ENCODE data around the gene MARK2.
"Not testable (repeated sequence)": the region's sequence is repeated elsewhere in the genome, so short reads cannot be mapped to it uniquely, and the experiment has no call there.

Gene MARK2

DNA sequence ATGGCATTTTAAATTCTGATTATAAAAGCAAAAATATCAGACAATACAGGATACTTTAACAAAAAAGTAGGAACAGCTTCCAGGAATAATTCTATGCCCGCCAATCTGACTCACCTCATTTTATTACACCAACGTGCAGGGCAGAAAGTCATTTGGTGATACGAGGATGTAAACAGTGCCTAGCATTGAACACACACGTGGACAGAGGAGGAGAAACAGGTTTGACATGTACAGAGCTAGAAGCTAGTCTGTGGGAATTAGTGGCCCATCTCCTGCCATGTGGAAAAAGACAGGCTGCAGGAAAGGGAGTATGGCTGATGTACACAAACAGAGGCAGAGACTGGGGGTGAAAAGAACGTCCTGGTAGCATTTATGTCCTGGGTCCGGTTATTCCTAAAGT lies 34.7 kb upstream of the MARK2 start:
- Histone ChIP-seq H3K4me1 (ENCODE audit: low read length) (no peaks in the 10 kb centered on the region), H4K20me1 (ENCODE audit: insufficient read depth, low read length) (no peaks in the 10 kb centered on the region), H3K27me3 (replicated peaks; ENCODE audit: insufficient read depth, low read length) (no peaks in the 10 kb centered on the region), H3K4me2 (ENCODE audit: low read depth, low read length) (no peak overlapping the region), H3K9me2 (replicated peaks; ENCODE audit: insufficient read depth, low read length) (no peaks in the 10 kb centered on the region), H3K27ac (ENCODE audit: low read length) (no peak overlapping the region), H3K79me2 (ENCODE audit: low read length) (no peaks in the 10 kb centered on the region), H3K9me3 (replicated peaks; ENCODE audit: insufficient read depth, low read length) (no peaks in the 10 kb centered on the region), H3K4me3 (ENCODE audit: low read length) (no peak overlapping the region), H3K9ac (ENCODE audit: low read length) (no peak overlapping the region), H2AFZ (ENCODE audit: low read length) (no peak overlapping the region), H3K36me3 (replicated peaks; ENCODE audit: insufficient read depth, low read length) (no peaks in the 10 kb centered on the region), H3F3A (ENCODE audit: insufficient read depth, low read length) (no peaks in the 10 kb centered on the region)
- TF ChIP-seq EZH2 (optimal IDR thresholded peaks at IDR 0.05; ENCODE audit: low read depth, low read length) = no peak
- TF ChIP-seq, protein P1, sequence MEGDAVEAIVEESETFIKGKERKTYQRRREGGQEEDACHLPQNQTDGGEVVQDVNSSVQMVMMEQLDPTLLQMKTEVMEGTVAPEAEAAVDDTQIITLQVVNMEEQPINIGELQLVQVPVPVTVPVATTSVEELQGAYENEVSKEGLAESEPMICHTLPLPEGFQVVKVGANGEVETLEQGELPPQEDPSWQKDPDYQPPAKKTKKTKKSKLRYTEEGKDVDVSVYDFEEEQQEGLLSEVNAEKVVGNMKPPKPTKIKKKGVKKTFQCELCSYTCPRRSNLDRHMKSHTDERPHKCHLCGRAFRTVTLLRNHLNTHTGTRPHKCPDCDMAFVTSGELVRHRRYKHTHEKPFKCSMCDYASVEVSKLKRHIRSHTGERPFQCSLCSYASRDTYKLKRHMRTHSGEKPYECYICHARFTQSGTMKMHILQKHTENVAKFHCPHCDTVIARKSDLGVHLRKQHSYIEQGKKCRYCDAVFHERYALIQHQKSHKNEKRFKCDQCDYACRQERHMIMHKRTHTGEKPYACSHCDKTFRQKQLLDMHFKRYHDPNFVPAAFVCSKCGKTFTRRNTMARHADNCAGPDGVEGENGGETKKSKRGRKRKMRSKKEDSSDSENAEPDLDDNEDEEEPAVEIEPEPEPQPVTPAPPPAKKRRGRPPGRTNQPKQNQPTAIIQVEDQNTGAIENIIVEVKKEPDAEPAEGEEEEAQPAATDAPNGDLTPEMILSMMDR (IDR thresholded peaks at IDR 0.05; ENCODE audit: low read length) = no peak
- TF ChIP-seq EZH2phosphoT487 (IDR thresholded peaks at IDR 0.05; ENCODE audit: low read length) = no peak
- DNase-seq = no peak

DNA sequence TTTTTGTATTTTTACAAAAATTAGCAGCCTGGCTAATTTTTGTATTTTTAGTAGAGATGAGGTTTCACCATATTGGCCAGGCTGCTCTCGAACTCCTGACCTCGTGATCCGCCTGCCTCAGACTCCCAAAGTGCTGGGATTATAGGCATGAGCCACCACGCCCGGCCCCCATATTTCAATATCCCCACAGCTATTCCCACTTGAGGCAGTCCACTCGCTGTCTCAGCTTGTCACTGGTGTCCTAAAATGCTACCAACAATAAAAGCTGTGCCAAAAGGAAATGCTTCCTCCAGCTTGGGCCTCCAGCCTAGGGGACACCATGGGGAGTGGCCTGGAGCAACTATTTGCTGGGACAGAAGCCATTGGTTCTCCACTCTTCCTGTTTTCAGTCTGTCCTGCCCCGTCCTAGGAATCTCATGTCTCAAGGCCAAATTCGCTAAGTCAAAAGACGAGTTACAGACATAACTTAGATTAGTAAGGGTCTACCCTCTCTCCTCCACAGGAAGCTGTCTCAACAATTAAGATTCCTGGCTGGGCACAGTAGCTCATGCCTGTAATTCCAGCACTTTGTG lies 33.0 kb upstream of the MARK2 start:
- Histone ChIP-seq H3K4me3 (ENCODE audit: low read length) (no peak overlapping the region), H3K4me1 (ENCODE audit: low read length) (no peaks in the 10 kb centered on the region), H3K9ac (ENCODE audit: low read length) (no peak overlapping the region), H3F3A (ENCODE audit: insufficient read depth, low read length) (no peaks in the 10 kb centered on the region), H4K20me1 (ENCODE audit: insufficient read depth, low read length) (no peaks in the 10 kb centered on the region), H2AFZ (ENCODE audit: low read length) (no peak overlapping the region), H3K4me2 (ENCODE audit: low read depth, low read length) (no peak overlapping the region), H3K27ac (ENCODE audit: low read length) (no peak overlapping the region), H3K79me2 (ENCODE audit: low read length) (no peaks in the 10 kb centered on the region), H3K27me3 (replicated peaks; ENCODE audit: insufficient read depth, low read length) (no peaks in the 10 kb centered on the region), H3K36me3 (replicated peaks; ENCODE audit: insufficient read depth, low read length) (no peaks in the 10 kb centered on the region), H3K9me3 (replicated peaks; ENCODE audit: insufficient read depth, low read length) (no peaks in the 10 kb centered on the region), H3K9me2 (replicated peaks; ENCODE audit: insufficient read depth, low read length) (no peaks in the 10 kb centered on the region)
- no peak for DNase-seq
- TF ChIP-seq EZH2phosphoT487 (IDR thresholded peaks at IDR 0.05; ENCODE audit: low read length) (no peak), EZH2 (optimal IDR thresholded peaks at IDR 0.05; ENCODE audit: low read depth, low read length) (no peak)
- TF ChIP-seq, protein P1 (IDR thresholded peaks at IDR 0.05; ENCODE audit: low read length) = no peak

DNA sequence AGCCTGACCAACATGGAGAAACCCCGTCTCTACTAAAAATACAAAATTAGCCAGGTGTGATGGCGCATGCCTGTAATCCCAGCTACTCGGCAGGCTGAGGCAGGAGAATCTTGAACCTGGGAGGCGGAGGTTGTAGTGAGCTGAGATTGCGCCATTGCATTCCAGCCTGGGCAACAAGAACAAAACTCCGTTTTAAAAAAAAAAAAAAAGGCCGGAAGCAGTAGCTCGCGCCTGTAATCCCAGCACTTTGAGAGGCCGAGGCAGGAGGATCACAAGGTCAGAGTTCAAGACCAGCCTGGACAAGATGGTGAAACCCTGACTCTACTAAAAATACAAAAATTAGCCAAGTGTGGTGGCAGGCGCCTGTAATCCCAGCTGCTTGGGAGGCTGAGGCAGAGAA lies 28.5 kb upstream of the MARK2 start:
- not testable (repeated sequence) for H2AFZ ChIP-seq (ENCODE audit: low read length); H3K4me2 ChIP-seq (ENCODE audit: low read depth, low read length); H3K9me2 ChIP-seq (replicated peaks; ENCODE audit: insufficient read depth, low read length); H3K27ac ChIP-seq (ENCODE audit: low read length); DNase-seq; H3K4me3 ChIP-seq (ENCODE audit: low read length); H3F3A ChIP-seq (ENCODE audit: insufficient read depth, low read length); H3K27me3 ChIP-seq (replicated peaks; ENCODE audit: insufficient read depth, low read length); H3K9ac ChIP-seq (ENCODE audit: low read length); H3K9me3 ChIP-seq (replicated peaks; ENCODE audit: insufficient read depth, low read length); H4K20me1 ChIP-seq (ENCODE audit: insufficient read depth, low read length); H3K36me3 ChIP-seq (replicated peaks; ENCODE audit: insufficient read depth, low read length)
- peaks cover 13% of the 10 kb centered on the region for H3K4me1 ChIP-seq (ENCODE audit: low read length)
- peaks cover 19% of the 10 kb centered on the region for H3K79me2 ChIP-seq (ENCODE audit: low read length)

DNA sequence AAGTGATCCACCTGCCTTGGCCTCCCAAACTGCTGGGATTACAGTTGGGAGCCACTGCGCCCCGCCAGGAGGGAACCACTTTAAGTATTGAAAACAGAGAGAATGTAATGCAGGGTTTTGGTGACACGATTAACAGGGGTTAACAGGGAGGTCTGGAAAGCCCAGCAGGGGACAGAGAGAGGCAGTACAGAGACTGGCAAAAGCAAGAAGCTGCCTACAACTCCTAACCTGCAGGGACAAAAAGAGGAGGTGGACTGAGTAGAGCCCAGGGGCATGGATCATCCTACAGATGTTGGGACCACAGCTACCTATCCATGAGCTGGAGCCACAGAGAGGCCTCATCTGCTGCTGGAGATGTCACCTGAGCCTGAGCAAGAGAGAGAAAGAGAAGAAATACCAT lies 27.4 kb upstream of the MARK2 start:
- Histone ChIP-seq H3K36me3 (replicated peaks; ENCODE audit: insufficient read depth, low read length) (no peaks in the 10 kb centered on the region), H3K9ac (ENCODE audit: low read length) (no peak overlapping the region)

More for the DNA sequence above, 27.4 kb upstream of the MARK2 start:
- Histone ChIP-seq H3K79me2 (ENCODE audit: low read length) (peaks cover 31% of the 10 kb centered on the region), H3K4me1 (ENCODE audit: low read length) (peaks cover 13% of the 10 kb centered on the region), H3K4me2 (ENCODE audit: low read depth, low read length) (no peak overlapping the region), H3K9me2 (replicated peaks; ENCODE audit: insufficient read depth, low read length) (no peaks in the 10 kb centered on the region), H3K9me3 (replicated peaks; ENCODE audit: insufficient read depth, low read length) (no peaks in the 10 kb centered on the region), H3K27me3 (replicated peaks; ENCODE audit: insufficient read depth, low read length) (no peaks in the 10 kb centered on the region), H3F3A (ENCODE audit: insufficient read depth, low read length) (0 out of 2 replicates have a peak, but pooled peaks cover 3% of the 10 kb centered on the region), H3K27ac (ENCODE audit: low read length) (no peak overlapping the region), H4K20me1 (ENCODE audit: insufficient read depth, low read length) (no peaks in the 10 kb centered on the region), H3K4me3 (ENCODE audit: low read length) (no peak overlapping the region), H2AFZ (ENCODE audit: low read length) (no peak overlapping the region)
- TF ChIP-seq EZH2phosphoT487 (IDR thresholded peaks at IDR 0.05; ENCODE audit: low read length) (no peak), EZH2 (optimal IDR thresholded peaks at IDR 0.05; ENCODE audit: low read depth, low read length) (no peak)
- TF ChIP-seq, protein P1 (IDR thresholded peaks at IDR 0.05; ENCODE audit: low read length) = no peak
- DNase-seq = no peak
